Colonic mucosa (tissue), 4 donors: Measurements from ENCODE around the gene OR10H3. TPM values are rescaled to one million over a fixed set of nuclear protein-coding genes. Genes with fewer than 3 reads are reported as not detected.
"Not testable (repeated sequence)": the region's sequence is repeated elsewhere in the genome, so short reads cannot be mapped to it uniquely, and the experiment has no call there.

Source experiments
- DNase-seq: peaks from one replicate; pipeline ENCODE4 v3.0.0-alpha.2; 2020
- H3K27ac ChIP-seq: fragments of 200-600 bp; one replicate; pipeline ENCODE4 v1.8.0; 2021
- H3K27me3 ChIP-seq: fragments of 200-600 bp; one replicate; pipeline ENCODE4 v1.8.0; 2021
- H3K36me3 ChIP-seq: fragments of 200-600 bp; one replicate; pipeline ENCODE4 v1.8.0; 2021
- H3K4me1 ChIP-seq: fragments of 200-600 bp; one replicate; pipeline ENCODE4 v1.8.0; 2021; ENCODE audit warnings: mild to moderate bottlenecking
- H3K4me3 ChIP-seq: fragments of 200-600 bp; one replicate; pipeline ENCODE4 v1.8.0; 2021
- H3K9ac ChIP-seq, 2 donors: one replicate each; pipeline ENCODE4 v1.7.0; 2013; ENCODE audit warnings: control low read depth in 2 of 2, low read depth in 2 of 2, low read length in 2 of 2
- H3K9me3 ChIP-seq: fragments of 200-600 bp; one replicate; pipeline ENCODE4 v1.8.0; 2021
- intact Hi-C: fragments of 100-400 bp; cut with DNase I; formaldehyde crosslinking; loops from one replicate; pipeline ENCODE4 v1.14.1; 2022
- total RNA-seq, 2 donors: library from RNA; stranded (reverse); fragmentation: NEBNext Ultra II Directional in 1 of 2; extraction: Animal tissue kit (Norgen Biotek cat#: 25700) in 1 of 2; gene quantifications; one replicate each; pipeline ENCODE4 v1.2.1, GENCODE V29; 2021
- TF ChIP-seq, protein P1 (sequence below): fragments of 200-600 bp; IDR thresholded peaks from one replicate; pipeline ENCODE4 v1.8.0; 2022; ENCODE audit warnings: antibody characterized with exemption, mild to moderate bottlenecking
- donor health status: healthy.
- donor health status: DM: no; HTN: no; CAD: no.
- donor health status: DM: no; HTN: no; CAD: no.

OR10H3 gene
- total RNA-seq, 2 donors from 2014 or later, result not detected

DNA sequence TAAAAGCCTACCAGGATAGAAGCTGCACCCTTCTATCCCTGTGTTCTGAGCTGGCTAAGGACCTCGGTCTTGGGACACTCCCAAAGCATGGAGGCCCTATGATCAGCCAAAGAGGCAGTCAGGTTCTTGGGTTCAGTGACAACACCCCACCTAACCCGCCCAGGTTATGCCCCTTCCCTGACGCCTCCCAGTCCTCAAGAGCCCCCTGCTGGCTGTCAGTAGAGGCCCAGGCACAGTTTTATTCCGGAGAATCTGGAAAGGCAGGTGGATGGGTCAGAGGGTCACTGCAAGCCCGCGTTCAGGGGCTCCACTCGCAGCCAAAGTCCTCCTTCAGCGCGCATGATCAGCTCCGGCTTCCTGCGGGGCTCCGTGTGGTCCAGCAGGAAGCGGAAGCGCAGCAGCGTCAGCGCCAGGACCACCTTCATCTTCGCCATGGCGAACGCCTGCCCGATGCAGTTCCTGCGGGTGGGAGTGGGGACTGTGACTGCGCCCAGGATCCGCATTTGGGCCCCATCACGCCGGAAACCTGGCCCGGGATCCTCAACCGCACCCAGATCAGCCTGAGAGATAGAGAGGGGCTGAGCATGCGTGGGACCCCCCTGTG is 22.3 kb downstream of the OR10H3 start:
- Histone ChIP-seq H3K9ac (no peak overlapping the region), H3K4me1 (no peaks in the 10 kb centered on the region), H3K4me3 (no peak overlapping the region), H3K9me3 (no peaks in the 10 kb centered on the region), H3K27me3 (no peaks in the 10 kb centered on the region), H3K27ac (no peak overlapping the region), H3K36me3 (no peaks in the 10 kb centered on the region)
- TF ChIP-seq, protein P1, sequence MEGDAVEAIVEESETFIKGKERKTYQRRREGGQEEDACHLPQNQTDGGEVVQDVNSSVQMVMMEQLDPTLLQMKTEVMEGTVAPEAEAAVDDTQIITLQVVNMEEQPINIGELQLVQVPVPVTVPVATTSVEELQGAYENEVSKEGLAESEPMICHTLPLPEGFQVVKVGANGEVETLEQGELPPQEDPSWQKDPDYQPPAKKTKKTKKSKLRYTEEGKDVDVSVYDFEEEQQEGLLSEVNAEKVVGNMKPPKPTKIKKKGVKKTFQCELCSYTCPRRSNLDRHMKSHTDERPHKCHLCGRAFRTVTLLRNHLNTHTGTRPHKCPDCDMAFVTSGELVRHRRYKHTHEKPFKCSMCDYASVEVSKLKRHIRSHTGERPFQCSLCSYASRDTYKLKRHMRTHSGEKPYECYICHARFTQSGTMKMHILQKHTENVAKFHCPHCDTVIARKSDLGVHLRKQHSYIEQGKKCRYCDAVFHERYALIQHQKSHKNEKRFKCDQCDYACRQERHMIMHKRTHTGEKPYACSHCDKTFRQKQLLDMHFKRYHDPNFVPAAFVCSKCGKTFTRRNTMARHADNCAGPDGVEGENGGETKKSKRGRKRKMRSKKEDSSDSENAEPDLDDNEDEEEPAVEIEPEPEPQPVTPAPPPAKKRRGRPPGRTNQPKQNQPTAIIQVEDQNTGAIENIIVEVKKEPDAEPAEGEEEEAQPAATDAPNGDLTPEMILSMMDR, result peak; percentile 41
- DNase-seq, result peak; percentile 26
- intact Hi-C loops, result loop anchor here (5.0 kb wide), 1 partner anchor 133 kb away; no protein-coding TSS in a partner anchor

- no peak for DNase-seq
- Histone ChIP-seq H3K4me1 (no peaks in the 10 kb centered on the region), H3K9ac (no peak overlapping the region), H3K4me3 (no peak overlapping the region), H3K27ac (no peak overlapping the region), H3K27me3 (no peaks in the 10 kb centered on the region), H3K36me3 (no peaks in the 10 kb centered on the region), H3K9me3 (no peaks in the 10 kb centered on the region)
- intact Hi-C loops, result no loop called here
- TF ChIP-seq, protein P1, result no peak
Measured at GRCh38 chr19:15769586-15769985, 31.8 kb downstream of the OR10H3 start.

DNA sequence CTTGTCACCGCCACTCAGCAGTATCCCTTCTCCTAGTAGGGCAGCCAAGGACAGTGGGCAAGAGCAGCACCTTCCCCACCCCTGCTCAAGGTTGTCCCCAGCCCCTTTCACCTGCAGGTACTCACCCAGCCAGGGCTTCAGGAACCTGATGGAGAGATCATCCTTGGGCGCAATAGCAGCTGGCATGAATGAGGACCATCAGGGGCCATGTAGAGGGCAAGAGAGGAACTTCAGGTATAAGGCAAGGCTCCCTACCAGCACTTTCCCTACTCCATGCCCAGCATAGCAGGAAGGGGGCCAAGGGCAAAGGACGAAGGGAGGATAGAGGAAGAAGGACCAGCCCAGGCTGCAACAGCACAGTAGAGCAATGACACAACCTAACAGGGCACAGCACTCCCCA is 36.4 kb downstream of the OR10H3 start:
- intact Hi-C loops, H3K4me3 ChIP-seq, H3K4me1 ChIP-seq, H3K9me3 ChIP-seq, H3K27me3 ChIP-seq, H3K9ac ChIP-seq, H3K36me3 ChIP-seq, H3K27ac ChIP-seq, DNase-seq: not testable (repeated sequence)

DNA sequence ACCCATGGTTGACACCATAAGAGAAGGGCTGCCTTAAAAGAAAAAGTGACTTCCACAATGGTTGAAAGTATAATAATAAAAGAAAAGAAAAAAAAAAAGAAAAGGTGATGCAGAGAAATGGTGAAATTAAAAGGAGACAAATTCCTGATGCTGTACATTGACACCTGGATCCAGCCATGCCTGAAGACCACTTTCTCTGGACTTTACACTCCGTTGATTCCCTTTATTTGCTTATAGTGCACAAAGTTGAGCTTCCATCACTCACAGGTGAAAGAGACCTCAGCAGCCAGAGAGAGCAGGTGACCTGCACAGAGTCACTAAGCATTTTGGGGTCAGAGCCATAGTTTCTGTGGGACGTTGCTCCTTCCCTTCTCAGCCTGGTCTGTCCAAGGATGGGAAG is 37.5 kb downstream of the OR10H3 start:
- Histone ChIP-seq H3K27ac (no peak overlapping the region), H3K36me3 (no peaks in the 10 kb centered on the region), H3K27me3 (no peaks in the 10 kb centered on the region), H3K9me3 (no peaks in the 10 kb centered on the region), H3K4me3 (no peak overlapping the region), H3K4me1 (no peaks in the 10 kb centered on the region), H3K9ac (no peak overlapping the region)
- TF ChIP-seq, protein P1, result no peak
- intact Hi-C loops, result no loop called here
- no peak for DNase-seq

GRCh38 chr19:15776264-15776663 is 38.5 kb downstream of the OR10H3 start:
- TF ChIP-seq, protein P1, result no peak
- Histone ChIP-seq H3K4me3 (no peak overlapping the region), H3K9me3 (no peaks in the 10 kb centered on the region), H3K9ac (no peak overlapping the region), H3K27me3 (no peaks in the 10 kb centered on the region), H3K4me1 (no peaks in the 10 kb centered on the region), H3K36me3 (no peaks in the 10 kb centered on the region), H3K27ac (no peak overlapping the region)
- intact Hi-C loops, result no loop called here
- DNase-seq, result no peak
